ENCODE measurements around the gene POU2AF1. TPM values are rescaled to one million over a fixed set of nuclear protein-coding genes. Genes with fewer than 3 reads are reported as not detected.

POU2AF1 gene
- total and polyA plus RNA-seq, 2 of the 8 experiments (the other 6 are each of a cell fraction or from before 2014, with no cell fraction given) = not detected

- TF ChIP-seq, protein P1, sequence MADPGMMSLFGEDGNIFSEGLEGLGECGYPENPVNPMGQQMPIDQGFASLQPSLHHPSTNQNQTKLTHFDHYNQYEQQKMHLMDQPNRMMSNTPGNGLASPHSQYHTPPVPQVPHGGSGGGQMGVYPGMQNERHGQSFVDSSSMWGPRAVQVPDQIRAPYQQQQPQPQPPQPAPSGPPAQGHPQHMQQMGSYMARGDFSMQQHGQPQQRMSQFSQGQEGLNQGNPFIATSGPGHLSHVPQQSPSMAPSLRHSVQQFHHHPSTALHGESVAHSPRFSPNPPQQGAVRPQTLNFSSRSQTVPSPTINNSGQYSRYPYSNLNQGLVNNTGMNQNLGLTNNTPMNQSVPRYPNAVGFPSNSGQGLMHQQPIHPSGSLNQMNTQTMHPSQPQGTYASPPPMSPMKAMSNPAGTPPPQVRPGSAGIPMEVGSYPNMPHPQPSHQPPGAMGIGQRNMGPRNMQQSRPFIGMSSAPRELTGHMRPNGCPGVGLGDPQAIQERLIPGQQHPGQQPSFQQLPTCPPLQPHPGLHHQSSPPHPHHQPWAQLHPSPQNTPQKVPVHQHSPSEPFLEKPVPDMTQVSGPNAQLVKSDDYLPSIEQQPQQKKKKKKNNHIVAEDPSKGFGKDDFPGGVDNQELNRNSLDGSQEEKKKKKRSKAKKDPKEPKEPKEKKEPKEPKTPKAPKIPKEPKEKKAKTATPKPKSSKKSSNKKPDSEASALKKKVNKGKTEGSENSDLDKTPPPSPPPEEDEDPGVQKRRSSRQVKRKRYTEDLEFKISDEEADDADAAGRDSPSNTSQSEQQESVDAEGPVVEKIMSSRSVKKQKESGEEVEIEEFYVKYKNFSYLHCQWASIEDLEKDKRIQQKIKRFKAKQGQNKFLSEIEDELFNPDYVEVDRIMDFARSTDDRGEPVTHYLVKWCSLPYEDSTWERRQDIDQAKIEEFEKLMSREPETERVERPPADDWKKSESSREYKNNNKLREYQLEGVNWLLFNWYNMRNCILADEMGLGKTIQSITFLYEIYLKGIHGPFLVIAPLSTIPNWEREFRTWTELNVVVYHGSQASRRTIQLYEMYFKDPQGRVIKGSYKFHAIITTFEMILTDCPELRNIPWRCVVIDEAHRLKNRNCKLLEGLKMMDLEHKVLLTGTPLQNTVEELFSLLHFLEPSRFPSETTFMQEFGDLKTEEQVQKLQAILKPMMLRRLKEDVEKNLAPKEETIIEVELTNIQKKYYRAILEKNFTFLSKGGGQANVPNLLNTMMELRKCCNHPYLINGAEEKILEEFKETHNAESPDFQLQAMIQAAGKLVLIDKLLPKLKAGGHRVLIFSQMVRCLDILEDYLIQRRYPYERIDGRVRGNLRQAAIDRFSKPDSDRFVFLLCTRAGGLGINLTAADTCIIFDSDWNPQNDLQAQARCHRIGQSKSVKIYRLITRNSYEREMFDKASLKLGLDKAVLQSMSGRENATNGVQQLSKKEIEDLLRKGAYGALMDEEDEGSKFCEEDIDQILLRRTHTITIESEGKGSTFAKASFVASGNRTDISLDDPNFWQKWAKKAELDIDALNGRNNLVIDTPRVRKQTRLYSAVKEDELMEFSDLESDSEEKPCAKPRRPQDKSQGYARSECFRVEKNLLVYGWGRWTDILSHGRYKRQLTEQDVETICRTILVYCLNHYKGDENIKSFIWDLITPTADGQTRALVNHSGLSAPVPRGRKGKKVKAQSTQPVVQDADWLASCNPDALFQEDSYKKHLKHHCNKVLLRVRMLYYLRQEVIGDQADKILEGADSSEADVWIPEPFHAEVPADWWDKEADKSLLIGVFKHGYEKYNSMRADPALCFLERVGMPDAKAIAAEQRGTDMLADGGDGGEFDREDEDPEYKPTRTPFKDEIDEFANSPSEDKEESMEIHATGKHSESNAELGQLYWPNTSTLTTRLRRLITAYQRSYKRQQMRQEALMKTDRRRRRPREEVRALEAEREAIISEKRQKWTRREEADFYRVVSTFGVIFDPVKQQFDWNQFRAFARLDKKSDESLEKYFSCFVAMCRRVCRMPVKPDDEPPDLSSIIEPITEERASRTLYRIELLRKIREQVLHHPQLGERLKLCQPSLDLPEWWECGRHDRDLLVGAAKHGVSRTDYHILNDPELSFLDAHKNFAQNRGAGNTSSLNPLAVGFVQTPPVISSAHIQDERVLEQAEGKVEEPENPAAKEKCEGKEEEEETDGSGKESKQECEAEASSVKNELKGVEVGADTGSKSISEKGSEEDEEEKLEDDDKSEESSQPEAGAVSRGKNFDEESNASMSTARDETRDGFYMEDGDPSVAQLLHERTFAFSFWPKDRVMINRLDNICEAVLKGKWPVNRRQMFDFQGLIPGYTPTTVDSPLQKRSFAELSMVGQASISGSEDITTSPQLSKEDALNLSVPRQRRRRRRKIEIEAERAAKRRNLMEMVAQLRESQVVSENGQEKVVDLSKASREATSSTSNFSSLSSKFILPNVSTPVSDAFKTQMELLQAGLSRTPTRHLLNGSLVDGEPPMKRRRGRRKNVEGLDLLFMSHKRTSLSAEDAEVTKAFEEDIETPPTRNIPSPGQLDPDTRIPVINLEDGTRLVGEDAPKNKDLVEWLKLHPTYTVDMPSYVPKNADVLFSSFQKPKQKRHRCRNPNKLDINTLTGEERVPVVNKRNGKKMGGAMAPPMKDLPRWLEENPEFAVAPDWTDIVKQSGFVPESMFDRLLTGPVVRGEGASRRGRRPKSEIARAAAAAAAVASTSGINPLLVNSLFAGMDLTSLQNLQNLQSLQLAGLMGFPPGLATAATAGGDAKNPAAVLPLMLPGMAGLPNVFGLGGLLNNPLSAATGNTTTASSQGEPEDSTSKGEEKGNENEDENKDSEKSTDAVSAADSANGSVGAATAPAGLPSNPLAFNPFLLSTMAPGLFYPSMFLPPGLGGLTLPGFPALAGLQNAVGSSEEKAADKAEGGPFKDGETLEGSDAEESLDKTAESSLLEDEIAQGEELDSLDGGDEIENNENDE (IDR thresholded peaks at IDR 0.05; ENCODE audit: insufficient replicate concordance, low read length) = no peak
- TF ChIP-seq SUZ12 (IDR thresholded peaks at IDR 0.05; ENCODE audit: low read length) (no peak), CBX8 (IDR thresholded peaks at IDR 0.05; ENCODE audit: borderline replicate concordance, low read depth, low read length) (no peak), KDM5A (IDR thresholded peaks at IDR 0.05; ENCODE audit: low read length) (no peak), ZNF274 (IDR thresholded peaks at IDR 0.05; ENCODE audit: borderline replicate concordance, extremely low read depth, low read length) (no peak), TAF1 (IDR thresholded peaks at IDR 0.05; ENCODE audit: low read depth, low read length) (no peak), RXRA (IDR thresholded peaks at IDR 0.05; ENCODE audit: insufficient read depth, low read depth, low read length) (no peak), SAP30 (IDR thresholded peaks at IDR 0.05; ENCODE audit: insufficient read depth, insufficient replicate concordance, low read length) (no peak), BRCA1 (IDR thresholded peaks at IDR 0.05; ENCODE audit: low read depth, low read length) (no peak)
These were observed 9.8 kb upstream of the POU2AF1 start (continued) for GRCh38 chr11:111388842-111389241.

Data from H1 (cell line).